A673 (cell line): ENCODE data around the gene NPHS2. TPM values are rescaled to one million over a fixed set of nuclear protein-coding genes. Genes with fewer than 3 reads are reported as not detected.

Experiments
- BruUV-seq: library from RNA; stranded (reverse); fragments of 400-500 nt; replicated peaks from 2 replicates; lab custom pipeline; 2021; lab: Mats Ljungman, UMichigan
- CTCF ChIA-PET: fragments of 300-600 bp; sonication (Branson Sonifier 250); formaldehyde crosslinking; loops from one replicate; lab custom pipeline; 2022; ENCODE audit warnings: antibody characterized with exemption; lab: Charles Lee
- POLR2A ChIA-PET: fragments of 300-600 bp; sonication (Branson Sonifier 250); formaldehyde crosslinking; loops from one replicate; lab custom pipeline; 2022; ENCODE audit warnings: antibody characterized with exemption; ENCODE audit not compliant: low non-redundant PET; lab: Charles Lee
- DNase-seq: peaks from one replicate; pipeline ENCODE4 v3.0.0-alpha.2; 2015; ENCODE audit warnings: low spot score
- H3K27ac ChIP-seq: fragments of 200-600 bp; sonication (generic); 2 replicates; pipeline ENCODE4 v1.5.1; 2016; ENCODE audit warnings: mixed run types, low read depth, mild to moderate bottlenecking, mixed read lengths, antibody characterized with exemption, low read length; ENCODE audit not compliant: poor library complexity, severe bottlenecking
- H3K27me3 ChIP-seq: fragments of 200-600 bp; sonication (generic); replicated peaks from 2 replicates; pipeline ENCODE4 v1.6.1; 2017; ENCODE audit warnings: mixed run types, low read depth, mild to moderate bottlenecking, mixed read lengths, antibody characterized with exemption, low read length; ENCODE audit not compliant: insufficient read depth, poor library complexity
- H3K36me3 ChIP-seq: fragments of 200-600 bp; sonication (generic); 2 replicates; pipeline ENCODE4 v1.6.1; 2016; ENCODE audit warnings: mixed run types, mild to moderate bottlenecking, mixed read lengths, antibody characterized with exemption, low read length; ENCODE audit not compliant: insufficient read depth, poor library complexity, severe bottlenecking
- H3K4me1 ChIP-seq: fragments of 200-600 bp; sonication (generic); 2 replicates; pipeline ENCODE4 v1.6.1; 2017; ENCODE audit warnings: mixed run types, mild to moderate bottlenecking, mixed read lengths, antibody characterized with exemption, low read length; ENCODE audit not compliant: insufficient read depth, poor library complexity, severe bottlenecking
- H3K4me3 ChIP-seq: fragments of 200-600 bp; sonication (generic); 2 replicates; pipeline ENCODE4 v1.5.1; 2016; ENCODE audit warnings: low read depth, mixed run types, mild to moderate bottlenecking, mixed read lengths, low read length; ENCODE audit not compliant: poor library complexity, severe bottlenecking
- H3K9me3 ChIP-seq: fragments of 200-600 bp; sonication (generic); 2 replicates; pipeline ENCODE4 v1.6.1; 2016; ENCODE audit warnings: mixed run types, low read depth, mild to moderate bottlenecking, mixed read lengths, antibody characterized with exemption, low read length; ENCODE audit not compliant: poor library complexity, severe bottlenecking
- EZH2 ChIP-seq: fragments of 200-600 bp; sonication (generic); IDR thresholded peaks from 2 replicates; pipeline ENCODE4 v1.6.1; 2017; ENCODE audit warnings: borderline replicate concordance, low read depth, mild to moderate bottlenecking, mixed read lengths, antibody characterized with exemption, low read length; ENCODE audit not compliant: poor library complexity, severe bottlenecking
- intact Hi-C: fragments of 100-400 bp; cut with micrococcal nuclease; formaldehyde crosslinking; loops from one replicate; pipeline ENCODE4 v1.10.0; 2022; ENCODE audit not compliant: unreplicated experiment
- total RNA-seq: library from RNA; stranded (reverse); gene quantifications from 2 replicates; pipeline ENCODE4 v1.2.3, GENCODE V29; 2021
- TF ChIP-seq, protein P1 (sequence below): fragments of 300-800, 200-600 bp; sonication (generic); conservative IDR thresholded peaks from 2 replicates; pipeline ENCODE4 v1.5.1; 2017; ENCODE audit warnings: low read depth, mild to moderate bottlenecking, antibody characterized with exemption, low read length, moderate library complexity, mixed read lengths

The NPHS2 gene
- total RNA-seq, 1 experiment from 2014 or later = not detected

DNA sequence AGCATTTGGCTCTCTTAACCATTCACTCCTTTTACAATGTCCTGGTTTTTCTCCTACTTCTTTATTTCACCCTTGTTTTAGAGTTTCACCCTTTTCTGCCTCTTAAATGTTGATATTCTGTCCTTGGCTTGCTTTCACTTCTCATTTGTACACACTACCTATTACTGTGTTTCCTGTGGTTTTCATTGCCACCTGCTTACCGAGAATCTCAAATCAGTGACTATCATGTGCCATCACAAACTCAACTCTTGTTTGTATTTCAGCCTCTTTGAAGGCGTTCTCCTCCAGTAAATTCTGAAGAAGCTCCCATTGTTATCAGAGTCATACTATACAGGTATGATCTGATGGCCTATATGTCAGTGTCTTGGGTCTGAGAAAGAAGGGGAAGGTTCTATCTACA lies 65.7 kb downstream of the NPHS2 start:
- no peak for DNase-seq
- Histone ChIP-seq H3K27ac (no peak overlapping the region), H3K9me3 (no peaks in the 10 kb centered on the region), H3K4me1 (no peaks in the 10 kb centered on the region), H3K36me3 (no peaks in the 10 kb centered on the region), H3K4me3 (no peak overlapping the region), H3K27me3 (peaks cover 4% of the 10 kb centered on the region)
- ChIA-PET CTCF (no interaction called here), POLR2A (no interaction called here)
- TF ChIP-seq EZH2 = no peak
- intact Hi-C loops = no loop called here
- no TSS peak for BruUV-seq

DNA sequence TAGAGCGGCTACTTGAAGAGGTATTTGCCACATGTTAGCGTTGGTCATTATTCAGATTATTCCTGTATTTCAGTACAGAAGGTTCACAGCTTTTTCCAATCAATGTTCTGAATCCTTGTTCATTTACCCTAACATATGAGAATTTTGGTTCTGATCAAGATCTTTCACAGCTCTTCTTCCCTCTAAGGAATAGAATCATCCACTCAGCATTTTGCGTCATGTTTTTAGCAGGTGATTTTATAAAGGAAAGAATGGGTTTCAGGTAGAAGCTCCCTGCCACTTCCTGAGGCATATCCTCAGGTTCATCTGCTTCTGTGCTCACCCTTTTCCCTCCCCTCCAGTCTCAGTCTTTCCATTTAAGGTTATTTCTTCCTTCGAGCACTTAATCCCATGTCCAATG lies 66.4 kb downstream of the NPHS2 start:
- CTCF ChIA-PET = no interaction called here
- POLR2A ChIA-PET = no interaction called here
- no peak overlapping the region for H3K27ac ChIP-seq
- DNase-seq = no peak
- H3K4me3 ChIP-seq = no peak overlapping the region
- H3K36me3 ChIP-seq = no peaks in the 10 kb centered on the region
- intact Hi-C loops = no loop called here
- TF ChIP-seq, protein P1, sequence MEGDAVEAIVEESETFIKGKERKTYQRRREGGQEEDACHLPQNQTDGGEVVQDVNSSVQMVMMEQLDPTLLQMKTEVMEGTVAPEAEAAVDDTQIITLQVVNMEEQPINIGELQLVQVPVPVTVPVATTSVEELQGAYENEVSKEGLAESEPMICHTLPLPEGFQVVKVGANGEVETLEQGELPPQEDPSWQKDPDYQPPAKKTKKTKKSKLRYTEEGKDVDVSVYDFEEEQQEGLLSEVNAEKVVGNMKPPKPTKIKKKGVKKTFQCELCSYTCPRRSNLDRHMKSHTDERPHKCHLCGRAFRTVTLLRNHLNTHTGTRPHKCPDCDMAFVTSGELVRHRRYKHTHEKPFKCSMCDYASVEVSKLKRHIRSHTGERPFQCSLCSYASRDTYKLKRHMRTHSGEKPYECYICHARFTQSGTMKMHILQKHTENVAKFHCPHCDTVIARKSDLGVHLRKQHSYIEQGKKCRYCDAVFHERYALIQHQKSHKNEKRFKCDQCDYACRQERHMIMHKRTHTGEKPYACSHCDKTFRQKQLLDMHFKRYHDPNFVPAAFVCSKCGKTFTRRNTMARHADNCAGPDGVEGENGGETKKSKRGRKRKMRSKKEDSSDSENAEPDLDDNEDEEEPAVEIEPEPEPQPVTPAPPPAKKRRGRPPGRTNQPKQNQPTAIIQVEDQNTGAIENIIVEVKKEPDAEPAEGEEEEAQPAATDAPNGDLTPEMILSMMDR = no peak
- no peak for TF ChIP-seq EZH2
- no peaks in the 10 kb centered on the region for H3K4me1 ChIP-seq
- BruUV-seq = no TSS peak
- H3K9me3 ChIP-seq = no peaks in the 10 kb centered on the region
- H3K27me3 ChIP-seq = peaks cover 4% of the 10 kb centered on the region

DNA sequence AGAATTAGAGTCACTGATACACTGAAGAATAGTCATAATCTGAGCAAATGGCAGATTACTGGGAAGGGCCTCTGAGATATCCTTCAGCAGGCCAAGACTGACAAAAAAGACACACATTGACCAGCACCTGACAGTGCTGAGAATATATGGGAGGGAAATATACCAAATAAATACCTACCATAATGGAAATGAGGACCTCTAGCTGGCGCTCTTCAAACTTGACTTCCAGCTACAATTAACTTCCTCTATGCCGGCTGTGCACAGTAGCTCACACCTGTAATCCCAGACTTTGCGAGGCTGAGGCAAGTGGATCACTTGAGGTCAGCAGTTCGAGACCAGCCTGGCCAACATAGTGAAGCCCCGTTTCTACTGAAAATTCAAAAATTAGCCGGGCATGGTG lies 69.5 kb downstream of the NPHS2 start:
- ChIA-PET CTCF (no interaction called here), POLR2A (no interaction called here)
- no peak for DNase-seq
- intact Hi-C loops = no loop called here
- no TSS peak for BruUV-seq
- no peaks in the 10 kb centered on the region for H3K9me3 ChIP-seq
- H3K27ac ChIP-seq = no peak overlapping the region
- H3K4me1 ChIP-seq = no peaks in the 10 kb centered on the region
- TF ChIP-seq, protein P1 = no peak
- TF ChIP-seq EZH2 = no peak
- H3K27me3 ChIP-seq = peaks cover 4% of the 10 kb centered on the region
- no peak overlapping the region for H3K4me3 ChIP-seq
- H3K36me3 ChIP-seq = no peaks in the 10 kb centered on the region

Other genes starting within 250 kb of the NPHS2 start
- gene AXDND1, start 210.0 kb downstream of the NPHS2 start, total RNA-seq = 0.85 TPM in 1 of 2 replicates, not detected in the other
- not detected in 2 replicates for gene TDRD5, start 15.9 kb upstream of the NPHS2 start, total RNA-seq
- gene FAM163A, start 167.3 kb upstream of the NPHS2 start, total RNA-seq = not detected in 2 replicates